ENCODE data around the gene MCCC2.
A peak's percentile ranks its signal among the peaks of the same experiment; 100 is the strongest.

MCCC2 gene

DNA sequence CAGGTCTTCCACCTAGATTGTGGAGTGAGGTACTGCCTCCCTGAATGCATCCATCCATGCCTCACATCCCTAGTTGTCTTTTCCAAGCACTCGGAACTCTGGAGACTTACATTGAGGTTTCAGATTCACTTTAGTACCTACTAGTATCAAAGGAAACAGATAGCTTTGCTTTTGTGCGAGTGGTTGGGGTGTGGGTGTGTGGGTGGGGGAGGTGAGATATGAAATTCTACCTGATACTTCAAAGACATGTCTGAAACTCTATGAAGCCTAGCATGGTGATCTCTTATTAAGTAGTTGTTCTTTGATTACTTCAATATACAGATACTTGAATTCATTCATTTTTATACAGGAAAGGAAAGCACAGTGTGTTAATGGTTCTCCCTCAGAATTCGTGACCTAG is 64.4 kb downstream of the MCCC2 start:
- H3K4me2 ChIP-seq = no peak overlapping the region
- H4K20me1 ChIP-seq (ENCODE audit: insufficient read depth) = no peaks in the 10 kb centered on the region
- no peaks in the 10 kb centered on the region for H3K79me2 ChIP-seq (ENCODE audit: insufficient read depth, low read depth)
- no peak overlapping the region for H3K4me3 ChIP-seq (IDR thresholded peaks at IDR 0.05; ENCODE audit: insufficient read depth, low read depth, low read length)
- H3K4me1 ChIP-seq (ENCODE audit: low read depth, poor library complexity, severe bottlenecking) = no peaks in the 10 kb centered on the region
- peaks cover 5% of the 10 kb centered on the region; the same call in 1 of the 2 replicates for H3K36me3 ChIP-seq (ENCODE audit: insufficient read depth)
- TF ChIP-seq CTCF (conservative IDR thresholded peaks at IDR 0.05; ENCODE audit: low read depth, low read length) = no peak
- H3K9ac ChIP-seq = no peak overlapping the region
- H3K27ac ChIP-seq = no peak overlapping the region
- no peaks in the 10 kb centered on the region for H3K27me3 ChIP-seq (ENCODE audit: insufficient read depth, low read depth)
- no peak overlapping the region for H2AFZ ChIP-seq (ENCODE audit: low read depth)

DNA sequence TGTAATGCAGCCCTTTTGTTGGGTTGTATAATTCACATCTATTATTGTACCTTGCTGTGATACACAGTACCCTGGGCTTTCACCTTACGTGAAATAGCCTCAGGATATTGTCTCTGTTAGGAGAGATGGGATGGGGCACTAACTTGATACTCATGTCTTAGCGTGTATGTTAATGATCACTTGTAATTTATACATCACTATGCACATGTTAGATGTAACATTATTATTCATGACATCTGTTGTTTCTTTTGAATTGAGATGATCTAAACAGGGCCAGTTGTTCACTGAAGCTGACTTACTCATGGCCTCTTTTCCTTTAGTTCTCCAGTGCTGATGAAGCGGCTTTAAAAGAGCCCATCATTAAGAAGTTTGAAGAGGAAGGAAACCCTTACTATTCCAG is 65.2 kb downstream of the MCCC2 start:
- TF ChIP-seq CTCF (conservative IDR thresholded peaks at IDR 0.05; ENCODE audit: low read depth, low read length) = no peak
- no peaks in the 10 kb centered on the region for H3K27me3 ChIP-seq (ENCODE audit: insufficient read depth, low read depth)
- peaks cover 5% of the 10 kb centered on the region; the same call in 1 of the 2 replicates for H3K36me3 ChIP-seq (ENCODE audit: insufficient read depth)
- H3K79me2 ChIP-seq (ENCODE audit: insufficient read depth, low read depth) = no peaks in the 10 kb centered on the region
- H3K4me3 ChIP-seq (IDR thresholded peaks at IDR 0.05; ENCODE audit: insufficient read depth, low read depth, low read length) = no peak overlapping the region
- no peak overlapping the region for H2AFZ ChIP-seq (ENCODE audit: low read depth)
- H4K20me1 ChIP-seq (ENCODE audit: insufficient read depth) = no peaks in the 10 kb centered on the region
- H3K27ac ChIP-seq = no peak overlapping the region
- no peak overlapping the region for H3K9ac ChIP-seq
- H3K4me2 ChIP-seq = no peak overlapping the region
- no peaks in the 10 kb centered on the region for H3K4me1 ChIP-seq (ENCODE audit: low read depth, poor library complexity, severe bottlenecking)

DNA sequence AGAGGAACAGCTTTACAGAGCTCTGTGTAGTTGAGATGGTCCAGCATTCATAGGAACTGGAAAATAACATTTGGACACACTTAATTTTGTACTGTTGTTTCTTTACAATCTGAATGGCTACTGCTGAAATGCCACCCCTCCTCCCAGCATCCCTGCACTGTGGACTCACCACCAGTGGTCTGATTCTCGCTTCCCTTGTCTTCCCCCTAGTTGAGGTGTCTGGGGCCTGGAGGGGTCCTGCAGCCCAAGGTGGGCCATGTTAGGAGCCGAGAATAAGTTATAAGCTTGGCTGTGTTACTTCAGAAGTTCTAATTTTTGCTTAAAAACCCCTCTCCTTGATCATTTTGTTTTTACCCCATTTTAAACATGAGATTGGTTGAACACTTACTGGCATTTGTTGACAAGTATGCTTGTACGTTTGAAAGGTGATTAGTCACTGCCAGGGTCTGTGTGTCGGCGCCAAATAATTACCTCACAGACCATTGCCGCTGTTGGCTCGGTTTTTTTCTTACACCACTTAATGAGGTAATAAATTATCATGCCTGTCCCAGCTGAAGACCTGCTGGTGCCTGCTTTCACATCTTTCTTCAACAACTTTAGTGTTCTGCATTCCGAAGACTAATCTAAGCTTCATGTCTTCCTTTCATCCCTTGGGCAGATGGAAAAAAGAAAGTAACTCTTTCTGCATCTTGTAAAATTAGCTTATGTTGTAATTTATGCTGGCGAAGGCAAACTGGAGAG is 65.8 kb downstream of the MCCC2 start:
- Histone ChIP-seq H4K20me1 (ENCODE audit: insufficient read depth) (no peaks in the 10 kb centered on the region), H3K4me3 (IDR thresholded peaks at IDR 0.05; ENCODE audit: insufficient read depth, low read depth, low read length) (no peak overlapping the region), H3K9ac (no peak overlapping the region), H3K4me1 (ENCODE audit: low read depth, poor library complexity, severe bottlenecking) (no peaks in the 10 kb centered on the region), H3K27ac (no peak overlapping the region), H3K36me3 (ENCODE audit: insufficient read depth) (peaks cover 5% of the 10 kb centered on the region; the same call in 1 of the 2 replicates), H3K27me3 (ENCODE audit: insufficient read depth, low read depth) (no peaks in the 10 kb centered on the region), H3K4me2 (no peak overlapping the region), H2AFZ (ENCODE audit: low read depth) (no peak overlapping the region), H3K79me2 (ENCODE audit: insufficient read depth, low read depth) (no peaks in the 10 kb centered on the region)
- TF ChIP-seq CTCF (conservative IDR thresholded peaks at IDR 0.05; ENCODE audit: low read depth, low read length) = no peak

GRCh38 chr5:71658916-71659662 is 71.9 kb downstream of the MCCC2 start:
- no peak overlapping the region for H3K27ac ChIP-seq
- no peaks in the 10 kb centered on the region for H3K27me3 ChIP-seq (ENCODE audit: insufficient read depth, low read depth)
- H4K20me1 ChIP-seq (ENCODE audit: insufficient read depth) = no peaks in the 10 kb centered on the region
- no peaks in the 10 kb centered on the region for H3K79me2 ChIP-seq (ENCODE audit: insufficient read depth, low read depth)
- H2AFZ ChIP-seq (ENCODE audit: low read depth) = no peak overlapping the region
- peaks cover 2% of the 10 kb centered on the region; the same call in 1 of the 2 replicates for H3K36me3 ChIP-seq (ENCODE audit: insufficient read depth)
- H3K9ac ChIP-seq = no peak overlapping the region
- H3K4me2 ChIP-seq = no peak overlapping the region
- TF ChIP-seq CTCF (conservative IDR thresholded peaks at IDR 0.05; ENCODE audit: low read depth, low read length) = peak; percentile 56
- no peaks in the 10 kb centered on the region for H3K4me1 ChIP-seq (ENCODE audit: low read depth, poor library complexity, severe bottlenecking)
- no peak overlapping the region for H3K4me3 ChIP-seq (IDR thresholded peaks at IDR 0.05; ENCODE audit: insufficient read depth, low read depth, low read length)
